HG03135 (cell line): ENCODE measurements around the gene SERPINC1.
"Not testable (repeated sequence)": the region's sequence is repeated elsewhere in the genome, so short reads cannot be mapped to it uniquely, and the experiment has no call there.

Experiments
- ATAC-seq: cut with Tn5 transposase; IDR thresholded peaks from one replicate; pipeline ENCODE4 v1.9.1; 2021; ENCODE audit warnings: mild to moderate bottlenecking, moderate library complexity; ENCODE audit not compliant: unreplicated experiment

SERPINC1 gene

DNA sequence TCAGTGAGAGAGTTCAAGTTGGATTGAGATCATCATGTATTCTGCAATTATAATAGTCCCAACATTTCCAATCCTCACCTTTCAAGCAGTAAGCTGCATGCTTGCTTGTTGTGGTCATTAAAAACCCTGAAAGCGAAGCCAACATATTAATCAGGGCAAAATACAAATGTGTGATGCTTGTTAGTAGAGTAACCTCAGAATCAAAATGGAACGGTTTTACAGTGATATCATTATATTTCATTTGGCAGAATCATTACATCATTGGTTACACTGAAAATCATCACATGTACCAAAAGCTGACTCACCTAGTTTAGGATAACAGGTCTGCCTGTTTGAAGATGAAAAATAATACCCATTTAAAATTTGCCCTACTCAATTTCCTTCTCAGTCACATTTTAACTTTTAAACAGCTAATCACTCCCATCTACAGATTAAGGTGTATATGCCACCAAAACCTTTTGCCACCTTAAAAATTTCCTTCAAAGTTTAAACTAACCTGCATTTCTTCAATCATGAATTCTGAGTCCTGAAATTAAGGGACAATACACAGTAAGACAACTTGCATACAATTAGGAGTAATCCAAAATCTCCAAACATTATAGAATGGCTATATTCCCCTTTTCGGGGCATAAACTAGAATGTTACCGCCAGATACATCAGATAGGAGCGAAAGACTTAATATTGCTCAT lies 52.8 kb downstream of the SERPINC1 start:
- ATAC-seq, result no peak

- ATAC-seq, result no peak
Observed at GRCh38 chr1:173863224-173864161, 53.6 kb downstream of the SERPINC1 start.

GRCh38 chr1:173862769-173863223 lies 54.3 kb downstream of the SERPINC1 start:
- ATAC-seq, result no peak

DNA sequence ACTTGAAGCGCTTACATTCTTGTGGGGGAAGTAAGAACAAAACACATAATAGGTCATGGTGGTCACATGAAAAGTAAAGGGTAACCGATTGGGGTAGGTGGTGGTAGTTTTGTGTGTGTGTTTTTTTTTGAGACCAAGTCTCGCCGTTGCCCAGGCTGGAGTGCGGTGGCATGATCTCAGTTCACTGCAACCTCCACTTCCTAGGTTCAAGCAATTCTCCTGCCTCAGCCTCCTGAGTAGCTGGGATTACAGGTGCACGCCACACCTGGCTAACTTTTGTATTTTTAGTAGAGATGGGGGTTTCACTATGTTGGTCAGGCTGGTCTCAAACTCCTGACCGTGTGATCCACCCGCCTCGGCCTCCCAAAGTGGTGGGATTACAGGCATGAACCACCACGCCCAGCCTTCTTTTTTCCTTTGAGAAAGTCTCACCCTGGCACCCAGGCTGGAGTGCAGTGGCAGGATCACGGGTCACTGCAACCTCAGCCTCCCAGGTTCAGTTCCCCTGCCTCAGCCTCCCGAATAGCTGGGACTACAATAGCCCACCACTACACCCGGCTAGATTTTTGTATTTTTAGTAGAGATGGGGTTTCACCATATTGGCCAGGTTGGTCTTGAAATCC lies 54.9 kb downstream of the SERPINC1 start:
- not testable (repeated sequence) for ATAC-seq

GRCh38 chr1:173861731-173862145 lies 55.4 kb downstream of the SERPINC1 start:
- ATAC-seq, result no peak

GRCh38 chr1:173860065-173860464 lies 57.1 kb downstream of the SERPINC1 start:
- ATAC-seq, result no peak

DNA sequence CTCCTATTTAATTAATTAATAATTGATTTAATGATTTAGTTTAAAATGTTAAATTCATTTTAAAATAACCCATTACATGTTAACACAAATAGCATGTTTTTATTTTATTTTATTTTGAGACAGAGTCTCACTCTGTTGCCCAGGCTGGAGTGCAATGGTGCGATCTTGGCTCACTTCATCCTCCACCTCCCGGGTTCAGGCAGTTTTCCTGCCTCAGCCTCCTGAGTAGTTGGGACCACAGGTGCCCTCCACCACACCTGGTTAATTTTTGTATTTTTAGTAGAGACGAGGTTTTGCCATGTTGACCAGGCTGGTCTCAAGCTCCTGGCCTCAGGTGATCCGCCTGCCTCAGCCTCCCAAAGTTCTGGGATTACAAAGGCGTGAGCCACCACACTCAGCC lies 57.6 kb downstream of the SERPINC1 start:
- ATAC-seq, result not testable (repeated sequence)

GRCh38 chr1:173857363-173857917 lies 59.7 kb downstream of the SERPINC1 start:
- no peak for ATAC-seq

- ATAC-seq, result no peak
Observed at GRCh38 chr1:173856903-173857302, 60.2 kb downstream of the SERPINC1 start.

GRCh38 chr1:173856014-173856413 lies 61.1 kb downstream of the SERPINC1 start:
- no peak for ATAC-seq
